Stimulated activated CD4-positive, alpha-beta T cell treated with anti-CD3 and anti-CD28 coated beads, Interleukin-1b, Interleukin-23, amount 100 ng/mL, for 24 hours (primary cell): ENCODE measurements around the gene HS6ST1.

Experiments
- DNase-seq, 4 experiments: peaks; one replicate each; pipeline ENCODE4 v3.0.0-alpha.2; 2020; ENCODE audit warnings: low read depth in 4 of 4, low spot score in 1 of 4

HS6ST1 gene

DNA sequence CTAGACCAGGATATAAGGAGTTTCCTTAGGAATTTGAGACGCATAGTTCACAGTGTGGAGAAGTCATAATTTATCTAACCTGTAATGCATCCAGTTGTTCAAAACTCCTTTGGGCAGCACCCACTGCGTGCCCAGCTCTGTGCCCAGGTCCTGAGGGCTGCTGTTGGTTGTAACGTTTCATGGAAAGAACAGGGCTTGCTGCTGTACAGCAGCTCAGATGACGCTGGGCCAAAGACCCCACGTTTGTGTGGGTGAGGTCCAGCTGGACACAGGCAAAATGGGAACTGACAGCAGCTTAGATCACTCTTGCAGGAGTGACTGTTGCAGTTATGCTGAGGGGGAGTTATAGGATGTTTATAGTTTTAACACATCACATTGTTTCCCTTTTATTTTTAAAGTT, 30.0 kb upstream of the HS6ST1 start:
- DNase-seq, result no peak

DNA sequence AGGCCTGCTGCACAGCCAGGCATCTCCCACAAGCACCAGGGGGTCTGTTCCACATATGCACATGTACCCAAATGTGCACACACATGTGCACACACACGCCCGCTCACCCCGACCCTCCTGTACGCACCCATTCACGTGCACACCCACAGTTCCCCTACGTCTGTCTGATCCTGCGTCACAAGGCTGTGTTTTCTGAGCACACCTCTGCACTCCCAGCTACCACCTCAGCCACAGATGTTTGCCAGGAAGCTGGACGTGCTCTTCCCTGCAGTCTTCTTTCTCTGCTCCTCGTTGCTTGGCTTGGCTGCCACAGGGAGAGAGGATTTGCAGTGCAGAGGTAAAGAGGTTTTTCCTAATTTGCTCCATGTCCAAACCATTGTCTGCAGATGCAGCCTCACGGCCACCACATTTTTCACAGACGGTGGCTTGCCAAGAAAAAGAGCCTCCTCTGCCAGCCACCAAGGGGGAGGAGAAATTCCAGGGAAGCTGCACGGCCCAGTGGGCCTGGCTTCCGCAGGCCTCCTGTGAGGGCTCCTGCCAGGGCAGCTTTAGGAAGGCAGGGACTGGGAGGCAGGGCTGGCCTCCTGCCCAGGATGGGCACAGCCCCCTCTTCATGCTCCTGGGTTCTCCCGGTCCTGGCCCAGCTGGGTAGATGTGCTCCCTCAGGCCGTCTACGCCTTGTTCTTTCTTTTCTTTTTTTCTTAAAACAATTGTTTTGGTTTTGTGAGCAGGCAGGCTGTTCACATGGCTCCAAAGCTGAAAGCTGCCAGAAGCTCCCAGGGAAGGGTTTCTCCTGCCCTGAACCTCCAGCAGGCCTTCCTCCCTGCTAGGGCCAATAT, 29.3 kb upstream of the HS6ST1 start:
- no peak for DNase-seq

DNA sequence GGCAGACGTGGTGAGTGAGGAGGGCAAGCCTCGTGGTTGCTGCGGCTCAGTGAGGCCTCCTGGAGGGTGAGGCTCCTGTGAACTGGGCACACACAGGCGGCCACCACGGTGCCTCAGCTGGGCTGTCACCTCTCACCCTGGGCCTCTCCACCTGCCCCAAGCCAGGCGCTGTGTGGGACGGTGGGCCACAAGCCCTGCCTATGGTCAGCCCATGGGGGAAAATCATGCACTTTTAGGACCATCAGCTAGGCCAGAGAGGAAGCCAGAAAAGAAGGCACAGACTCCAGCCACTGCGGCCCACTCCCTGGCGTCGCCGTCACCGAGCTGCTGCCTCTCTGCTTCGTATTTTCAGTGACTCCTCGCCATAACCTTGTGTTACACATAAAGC, 28.5 kb upstream of the HS6ST1 start:
- no peak for DNase-seq

- no peak for DNase-seq
These were observed 27.9 kb upstream of the HS6ST1 start for GRCh38 chr2:128346291-128347170.

GRCh38 chr2:128345436-128346165, 26.9 kb upstream of the HS6ST1 start:
- no peak for DNase-seq

DNA sequence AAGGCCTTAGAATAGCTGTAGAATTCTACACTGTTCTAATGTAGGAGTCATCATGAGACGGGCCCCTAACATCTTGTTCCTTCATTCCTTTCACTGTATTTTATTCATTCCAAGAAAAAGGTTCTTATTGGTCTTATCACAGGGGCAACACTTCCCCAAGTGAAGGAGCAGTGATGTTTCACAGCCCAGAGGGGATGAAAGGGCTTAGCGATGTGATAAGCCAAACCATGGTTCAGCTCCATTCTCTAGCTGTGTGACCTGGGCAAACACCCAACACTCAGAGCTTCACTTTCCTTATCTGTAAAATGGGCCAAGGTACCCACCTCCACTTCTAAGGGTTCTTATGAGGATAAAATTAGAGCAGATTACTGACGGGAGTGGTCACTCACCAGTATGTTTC, 25.4 kb upstream of the HS6ST1 start:
- no peak for DNase-seq

DNA sequence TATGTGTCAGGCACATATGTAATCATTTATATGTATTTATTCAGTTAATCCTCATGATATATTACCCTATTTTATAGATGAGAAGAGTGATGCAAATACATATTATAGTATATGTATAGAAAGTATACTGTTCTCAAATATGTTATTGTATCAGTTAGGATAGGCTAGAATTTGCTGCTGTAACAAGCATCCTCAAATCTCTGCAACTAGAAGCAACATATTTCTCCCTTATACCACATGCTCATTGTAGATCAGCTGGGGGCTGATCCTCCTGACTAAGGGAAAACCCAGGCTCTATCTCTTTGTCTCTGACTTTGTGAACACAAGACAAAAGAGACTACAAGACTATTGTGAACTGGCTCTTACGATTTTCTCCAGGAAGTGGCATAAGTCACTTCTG, 24.8 kb upstream of the HS6ST1 start:
- no peak for DNase-seq

DNA sequence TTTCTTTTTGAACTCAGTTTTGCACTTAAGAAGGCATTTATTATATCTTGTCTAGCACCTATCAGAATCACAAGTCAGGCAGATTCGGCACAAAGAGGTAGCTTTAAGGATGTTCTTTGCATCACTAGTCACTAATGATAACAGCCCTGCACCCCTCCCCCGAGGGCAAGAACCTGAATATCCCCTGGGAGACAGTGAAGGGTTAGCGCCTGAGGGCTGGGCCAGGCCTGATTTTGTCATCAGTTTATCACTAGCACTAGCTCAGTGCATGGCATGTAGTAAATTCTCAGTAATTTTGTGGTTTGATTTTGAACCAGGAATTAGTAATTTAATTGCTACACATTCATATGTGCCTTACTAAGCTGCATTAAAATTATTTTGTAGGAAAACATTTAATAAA, 23.9 kb upstream of the HS6ST1 start:
- no peak for DNase-seq

GRCh38 chr2:128341621-128342020, 23.0 kb upstream of the HS6ST1 start:
- no peak for DNase-seq

- DNase-seq, result no peak
These were observed 13.5 kb upstream of the HS6ST1 start for GRCh38 chr2:128332091-128332634.

DNA sequence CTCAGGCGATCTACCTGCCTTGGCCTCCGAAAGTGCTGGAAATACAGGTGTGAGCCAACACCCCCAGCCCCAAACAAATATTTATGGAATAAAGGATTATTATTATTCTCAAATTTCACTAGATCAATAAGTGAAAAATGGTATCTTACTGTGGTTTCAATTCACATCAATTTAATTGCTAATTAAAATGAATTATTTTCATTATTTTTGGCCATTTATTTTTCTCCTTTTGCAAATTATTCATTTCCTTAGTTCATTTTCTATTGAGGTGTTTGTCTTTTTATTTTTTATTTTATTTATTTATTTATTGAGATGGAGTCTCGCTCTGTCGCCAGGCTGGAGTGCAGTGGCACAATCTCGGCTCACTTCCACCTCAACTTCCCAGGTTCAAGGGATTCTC, 11.9 kb upstream of the HS6ST1 start:
- no peak for DNase-seq

DNA sequence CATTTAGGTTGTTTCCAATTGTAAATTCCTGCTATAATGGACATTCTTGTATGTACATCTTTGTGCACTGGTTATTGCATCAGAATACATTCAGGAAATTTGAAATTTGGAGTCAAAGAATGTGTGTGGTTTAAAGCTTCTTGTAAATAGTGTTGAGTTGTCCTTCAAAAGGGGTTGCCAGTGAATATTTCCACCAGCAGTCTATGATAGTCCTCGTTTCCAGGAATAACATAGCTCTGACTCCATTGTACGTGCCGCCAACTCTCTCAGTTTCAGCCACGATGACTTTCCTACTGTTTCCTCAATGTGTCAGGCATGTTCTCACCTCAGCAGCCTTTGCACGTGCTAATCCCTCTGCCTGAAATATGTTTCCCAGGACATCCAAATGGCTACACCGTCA, 10.9 kb upstream of the HS6ST1 start:
- no peak for DNase-seq

DNA sequence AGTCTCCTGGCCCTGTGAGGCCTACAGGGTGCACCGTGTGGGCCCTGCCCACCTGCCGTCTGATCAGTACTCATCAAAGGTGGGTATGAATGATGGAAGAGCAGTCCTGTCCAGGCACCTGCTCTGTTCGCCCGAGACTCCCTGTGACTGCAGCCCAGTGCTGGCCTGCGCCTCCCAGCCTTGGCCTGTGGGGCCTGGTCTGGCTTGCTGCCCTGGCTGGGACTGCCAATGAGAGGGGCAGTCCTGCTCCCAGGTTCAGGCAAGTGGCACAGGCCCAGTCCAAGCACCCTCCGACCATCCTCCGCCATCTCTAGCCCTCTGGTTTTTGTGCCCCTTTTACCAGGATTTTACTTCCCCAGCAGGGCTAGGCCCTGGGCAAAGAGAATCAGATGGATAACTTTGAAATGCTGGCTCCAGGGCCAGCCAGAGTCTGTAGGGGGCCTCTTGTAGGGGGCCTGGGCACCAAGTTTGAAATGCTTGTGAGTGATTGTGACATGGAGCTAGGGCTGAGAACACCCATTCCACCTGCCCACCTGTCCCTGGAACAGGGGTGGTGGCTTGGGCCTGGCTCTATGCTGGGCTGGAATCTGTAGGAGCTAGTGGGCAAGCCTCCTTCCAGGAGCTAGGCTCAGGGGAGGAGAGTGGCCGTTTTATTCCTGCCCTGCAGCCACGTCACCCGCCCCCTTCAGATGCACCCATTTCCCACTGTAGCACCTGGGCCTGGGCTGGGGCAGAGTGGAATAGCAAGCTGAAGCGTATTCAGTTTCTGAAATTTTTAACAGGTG, 8.7 kb upstream of the HS6ST1 start:
- no peak for DNase-seq

DNA sequence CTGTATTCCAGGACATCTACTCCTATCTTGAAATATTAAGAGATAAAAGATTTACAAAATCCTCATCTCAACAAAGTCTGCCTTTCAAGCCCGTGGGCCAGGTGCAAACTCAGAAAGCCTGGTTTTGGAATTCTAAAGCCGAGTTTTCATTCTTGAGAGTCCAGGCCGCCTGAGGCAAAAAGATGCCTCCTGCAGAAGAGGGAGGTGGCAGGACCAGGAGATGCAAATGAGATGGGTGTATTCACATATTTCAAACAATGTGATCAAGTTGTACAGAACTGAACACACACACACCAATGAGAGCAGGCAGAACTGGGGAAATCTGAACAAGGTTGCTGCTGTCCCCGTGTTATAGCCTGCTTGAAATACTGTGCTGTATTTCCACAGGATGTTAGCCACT, 7.7 kb upstream of the HS6ST1 start:
- DNase-seq, result no peak

- DNase-seq, result no peak
These were observed 7.0 kb upstream of the HS6ST1 start for GRCh38 chr2:128325611-128326181.

GRCh38 chr2:128324897-128325410, 6.3 kb upstream of the HS6ST1 start:
- DNase-seq, result no peak

DNA sequence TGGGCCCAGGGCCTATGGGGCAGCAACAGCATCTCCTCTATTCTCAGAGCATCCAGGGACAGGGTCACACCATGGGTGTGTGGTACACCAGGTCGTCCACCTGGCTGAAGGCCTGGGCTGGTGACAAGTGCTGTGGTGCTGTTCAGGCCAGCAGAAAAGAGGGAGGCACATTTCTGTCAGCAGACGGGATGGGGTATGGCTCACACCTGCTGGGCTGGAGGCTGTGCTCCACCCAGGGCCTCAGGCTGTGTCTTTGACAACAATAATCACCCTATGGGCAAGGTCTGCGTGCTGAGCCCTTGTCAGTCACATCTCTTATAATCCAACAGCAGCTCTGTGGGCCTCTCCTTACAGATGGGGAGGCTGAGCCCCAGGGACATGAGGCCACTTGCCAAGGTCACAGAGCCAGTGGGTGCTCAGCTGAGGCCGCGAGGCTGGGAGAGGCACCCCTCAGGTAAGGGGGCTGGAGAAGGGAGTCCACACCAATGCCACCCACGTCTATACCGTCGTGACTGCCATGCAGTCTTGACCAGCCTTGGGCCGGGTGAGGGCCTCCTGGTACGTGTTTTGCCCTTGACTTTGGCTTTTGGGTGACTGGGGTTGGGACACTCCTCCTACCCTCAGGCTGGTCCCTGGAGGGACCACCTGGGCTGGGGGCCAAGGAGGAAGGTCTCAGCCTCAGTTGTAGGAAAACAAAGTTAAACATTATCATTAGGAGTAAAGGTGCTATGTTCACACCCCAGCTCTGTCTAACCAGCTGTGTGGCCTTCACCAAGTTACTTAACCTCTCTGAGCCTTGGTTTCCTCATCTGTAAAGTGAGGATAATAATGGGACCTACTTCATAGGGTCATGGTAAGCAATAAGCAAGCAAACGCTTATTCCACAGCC, 5.6 kb upstream of the HS6ST1 start:
- DNase-seq, result no peak

DNA sequence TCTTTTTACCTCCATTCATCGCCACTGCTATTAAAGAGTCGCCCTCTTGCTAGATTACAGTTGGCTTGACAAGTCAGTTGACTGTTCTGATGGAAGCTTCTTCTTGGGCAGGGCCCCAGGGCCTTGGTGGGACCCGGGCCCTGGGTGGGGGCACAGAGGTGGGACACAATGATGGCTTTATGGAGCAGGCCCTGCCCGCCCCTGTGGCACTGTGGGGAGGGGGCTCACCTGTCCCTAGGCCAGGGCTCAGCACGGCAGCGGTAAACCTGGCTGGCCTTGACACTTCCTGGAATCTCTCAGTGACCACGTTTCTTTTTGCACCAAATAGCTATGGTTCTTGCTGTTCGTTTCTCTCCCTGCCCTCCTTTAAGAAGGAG, 4.9 kb upstream of the HS6ST1 start:
- no peak for DNase-seq
